Right forelimb (tissue), 1 donor: ENCODE results near the gene ASAP2.

ENCODE experiments used
- DNase-seq: peaks from one replicate; pipeline ENCODE4 v3.0.0-alpha.2; 2018

ASAP2 gene

DNA sequence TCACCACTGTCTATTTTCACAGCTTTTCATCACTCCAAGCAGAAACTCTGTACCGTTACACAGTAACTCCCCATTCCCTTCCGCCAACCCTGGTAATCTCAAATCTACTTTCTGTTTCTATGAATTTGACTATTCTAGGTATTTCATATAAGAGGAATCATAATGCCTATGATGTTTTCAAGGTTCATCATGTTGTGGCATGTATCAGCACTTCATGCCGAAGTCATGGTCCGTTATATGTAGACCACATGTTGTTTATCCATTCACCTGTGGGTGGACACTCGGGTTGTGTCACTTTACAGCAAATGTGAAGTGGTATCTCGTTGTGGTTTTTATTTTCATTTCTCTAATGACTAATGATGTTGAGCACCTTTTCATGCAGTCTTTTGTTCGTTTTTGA is 238.5 kb downstream of the ASAP2 start:
- DNase-seq = no peak

DNA sequence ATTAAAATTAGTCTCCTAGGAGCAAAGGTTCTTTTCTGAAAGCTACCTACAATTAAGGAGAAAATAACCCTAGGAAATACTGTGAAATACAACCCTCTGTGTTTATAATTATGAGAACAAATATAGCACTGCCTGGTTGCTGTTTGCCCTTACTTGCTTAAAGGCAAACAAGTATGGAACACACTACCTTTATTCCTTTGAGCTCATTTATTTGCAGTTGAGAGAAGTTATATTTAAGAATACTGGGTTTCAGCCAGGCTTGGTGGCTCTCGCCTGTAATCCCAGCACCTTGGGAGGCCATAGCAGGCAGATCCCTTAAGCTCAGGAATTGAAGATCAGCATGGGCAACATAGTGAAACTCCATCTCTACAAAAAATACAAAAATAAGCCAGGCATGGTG is 244.6 kb downstream of the ASAP2 start:
- DNase-seq = no peak
